Vagina (tissue), 2 donors: ENCODE data around the gene EVC. TPM values are rescaled to one million over a fixed set of nuclear protein-coding genes. Genes with fewer than 3 reads are reported as not detected.

Experiments
- DNase-seq, 2 donors: peaks; one replicate each; pipeline ENCODE4 v3.0.0-alpha.2; 2017; ENCODE audit errors: extremely low spot score in 2 of 2
- H3K27ac ChIP-seq: fragments of 200-600 bp; sonication (generic); one replicate; pipeline ENCODE4 v1.5.1; 2019
- H3K27me3 ChIP-seq: fragments of 200-600 bp; sonication (generic); one replicate; pipeline ENCODE4 v1.5.1; 2019
- H3K36me3 ChIP-seq, 2 donors: fragments of 200-600 bp; sonication (generic); one replicate each; pipeline ENCODE4 v1.5.1; 2017 to 2019
- H3K4me1 ChIP-seq: fragments of 200-600 bp; sonication (generic); one replicate; pipeline ENCODE4 v1.5.1; 2019
- H3K4me3 ChIP-seq, 2 donors: fragments of 200-600 bp; sonication (generic); 1 replicate in 1 of 2; 2 replicates in 1 of 2; pipeline ENCODE4 v1.5.1; 2016 to 2019
- H3K9me3 ChIP-seq: fragments of 200-600 bp; sonication (generic); one replicate; pipeline ENCODE4 v1.5.1; 2019
- CTCF ChIP-seq, 3 experiments: fragments of 450-650 bp in 2 of 3; fragments of 200-600 bp in 1 of 3; sonication (generic) in 1 of 3; IDR thresholded peaks; one replicate each; pipeline ENCODE4 v1.5.1; 2017 to 2019; ENCODE audit warnings: antibody characterized with exemption in 3 of 3, mild to moderate bottlenecking in 2 of 3, moderate library complexity in 2 of 3
- POLR2A ChIP-seq, 2 donors: fragments of 450-650 bp; IDR thresholded peaks; one replicate each; pipeline ENCODE4 v1.6.1; 2017; ENCODE audit warnings: antibody characterized with exemption in 2 of 2, mild to moderate bottlenecking in 2 of 2, moderate library complexity in 2 of 2
- POLR2AphosphoS5 ChIP-seq, 2 donors: sonication (generic); formaldehyde crosslinking; IDR thresholded peaks; one replicate each; pipeline ENCODE4 v1.9.0; 2017; ENCODE audit warnings: antibody characterized with exemption in 2 of 2, mild to moderate bottlenecking in 2 of 2, low read depth in 1 of 2; ENCODE audit not compliant: insufficient read depth in 1 of 2
- intact Hi-C: fragments of 100-400 bp; cut with DNase I; formaldehyde crosslinking; loops from one replicate; pipeline ENCODE4 v1.15.1; 2023
- total RNA-seq: library from RNA; depleted of rRNA; stranded (reverse); fragments of >200 nt; gene quantifications from one replicate; pipeline ENCODE4 v1.2.3, GENCODE V29; 2016

Gene EVC
- total RNA-seq, 1 donor from 2014 or later, result 19.4 TPM

DNA sequence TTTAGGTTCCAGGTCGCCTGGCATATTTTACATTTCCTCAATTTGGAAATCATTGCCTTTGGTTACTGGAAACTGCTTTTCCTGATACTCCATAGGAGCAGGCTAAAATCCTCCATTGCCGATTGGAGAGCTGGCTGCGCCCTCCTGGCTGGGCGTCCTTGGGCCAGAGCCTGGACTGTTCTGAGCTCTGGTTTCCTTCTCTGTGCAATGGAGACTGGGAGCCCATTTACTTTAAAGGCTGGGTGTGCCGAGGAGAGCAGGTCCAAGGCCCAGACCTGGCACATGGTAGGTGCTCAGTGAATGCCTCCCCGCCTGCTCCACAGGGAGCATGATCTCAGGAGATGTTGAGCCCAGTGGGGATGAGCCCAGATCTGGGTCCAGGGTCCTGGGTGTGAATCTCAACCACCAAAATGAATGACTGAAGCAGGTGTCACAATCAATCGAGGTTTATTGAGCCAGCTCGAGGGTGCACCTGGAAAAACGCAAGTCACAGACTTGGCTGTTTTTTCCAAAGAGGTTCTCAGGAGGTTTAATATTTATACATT is 50.0 kb downstream of the EVC start:
- peaks cover 5% of the 10 kb centered on the region for H3K4me1 ChIP-seq
- H3K36me3 ChIP-seq, result peaks cover 0 to 14% of the 10 kb centered on the region in 2 donors
- no peak overlapping the region for H3K27ac ChIP-seq
- DNase-seq, result no peak
- no peaks in the 10 kb centered on the region for H3K27me3 ChIP-seq
- intact Hi-C loops, result no loop called here
- H3K4me3 ChIP-seq, result no peak overlapping the region
- TF ChIP-seq CTCF (IDR thresholded peaks at IDR 0.05) (no peak), POLR2A (IDR thresholded peaks at IDR 0.05) (no peak), POLR2AphosphoS5 (IDR thresholded peaks at IDR 0.05; ENCODE audit: insufficient read depth in 1 of 2, low read depth in 1 of 2) (no peak)
- H3K9me3 ChIP-seq, result no peaks in the 10 kb centered on the region

- no peak overlapping the region for H3K4me3 ChIP-seq
- no peak for DNase-seq
- intact Hi-C loops, result no loop called here
- no peaks in the 10 kb centered on the region for H3K27me3 ChIP-seq
- TF ChIP-seq CTCF (IDR thresholded peaks at IDR 0.05), result no peak
- TF ChIP-seq POLR2AphosphoS5 (IDR thresholded peaks at IDR 0.05; ENCODE audit: insufficient read depth in 1 of 2, low read depth in 1 of 2), result no peak
- TF ChIP-seq POLR2A (IDR thresholded peaks at IDR 0.05), result no peak
- no peak overlapping the region for H3K27ac ChIP-seq
- H3K36me3 ChIP-seq, result no peaks in the 10 kb centered on the region
- no peaks in the 10 kb centered on the region for H3K9me3 ChIP-seq
- peaks cover 16% of the 10 kb centered on the region for H3K4me1 ChIP-seq
Measured at GRCh38 chr4:5770051-5770450, 59.0 kb downstream of the EVC start.

DNA sequence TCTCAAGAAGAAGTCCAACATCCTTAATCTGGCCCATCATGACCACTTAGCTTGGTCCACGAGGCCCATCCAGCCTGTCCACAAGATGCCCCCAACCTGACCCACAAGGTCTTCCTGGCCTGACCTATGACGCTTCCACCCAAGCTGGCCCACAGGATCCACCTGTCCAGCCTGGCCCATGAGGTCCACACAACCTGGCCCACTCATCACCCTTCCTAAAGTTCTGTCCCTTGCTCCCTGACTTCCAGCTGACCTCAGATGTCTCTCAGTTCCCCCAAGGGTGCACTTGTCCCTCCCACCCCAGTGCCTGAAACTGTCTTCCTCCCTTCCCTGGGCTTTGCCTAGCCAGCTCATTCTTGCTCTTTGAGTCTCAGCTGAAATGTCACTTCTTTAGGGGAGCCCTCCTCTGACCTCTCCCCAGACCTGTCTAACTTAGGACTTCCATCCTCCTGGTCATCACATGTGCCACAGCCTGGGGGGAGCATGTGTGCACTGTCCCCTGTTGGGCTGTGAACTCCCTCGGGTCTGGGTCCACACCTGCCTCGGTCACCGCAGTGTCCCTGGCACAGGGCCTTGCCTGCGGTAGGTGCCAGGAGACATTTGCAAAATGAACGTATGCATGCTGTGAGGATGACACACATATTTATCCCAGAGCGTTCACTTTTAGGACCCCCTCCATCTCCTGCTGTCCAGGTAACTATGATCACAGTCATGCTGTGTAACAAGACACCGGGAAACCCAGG is 61.7 kb downstream of the EVC start:
- TF ChIP-seq CTCF (IDR thresholded peaks at IDR 0.05), result no peak
- TF ChIP-seq POLR2AphosphoS5 (IDR thresholded peaks at IDR 0.05; ENCODE audit: insufficient read depth in 1 of 2, low read depth in 1 of 2), result no peak
- TF ChIP-seq POLR2A (IDR thresholded peaks at IDR 0.05), result no peak
- intact Hi-C loops, result no loop called here
- Histone ChIP-seq H3K4me3 (no peak overlapping the region), H3K36me3 (peaks cover 0 to 7% of the 10 kb centered on the region in 2 donors), H3K4me1 (peaks cover 16% of the 10 kb centered on the region), H3K27me3 (no peaks in the 10 kb centered on the region), H3K27ac (no peak overlapping the region), H3K9me3 (no peaks in the 10 kb centered on the region)
- no peak for DNase-seq

DNA sequence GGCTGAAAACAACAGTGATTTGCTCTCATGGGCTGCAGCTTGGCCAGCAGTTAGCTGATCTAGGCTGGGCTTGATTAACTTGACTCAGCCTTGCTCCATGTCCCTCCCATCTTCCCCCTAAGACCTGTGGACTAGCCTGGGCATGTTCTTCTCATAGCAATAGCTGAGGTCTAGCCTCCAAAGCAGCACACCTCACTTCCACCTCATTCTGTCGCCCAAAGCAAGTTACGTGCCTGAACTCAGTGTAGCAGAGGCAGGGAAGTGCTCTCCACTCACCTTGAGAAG is 62.2 kb downstream of the EVC start:
- Histone ChIP-seq H3K27ac (no peak overlapping the region), H3K4me1 (peaks cover 16% of the 10 kb centered on the region), H3K36me3 (peaks cover 0 to 7% of the 10 kb centered on the region in 2 donors), H3K9me3 (no peaks in the 10 kb centered on the region), H3K4me3 (no peak overlapping the region), H3K27me3 (no peaks in the 10 kb centered on the region)
- DNase-seq, result no peak
- no peak for TF ChIP-seq CTCF (IDR thresholded peaks at IDR 0.05)
- peak in 1 of 2 donors; percentile 17 for TF ChIP-seq POLR2AphosphoS5 (IDR thresholded peaks at IDR 0.05; ENCODE audit: insufficient read depth in 1 of 2, low read depth in 1 of 2)
- intact Hi-C loops, result no loop called here

DNA sequence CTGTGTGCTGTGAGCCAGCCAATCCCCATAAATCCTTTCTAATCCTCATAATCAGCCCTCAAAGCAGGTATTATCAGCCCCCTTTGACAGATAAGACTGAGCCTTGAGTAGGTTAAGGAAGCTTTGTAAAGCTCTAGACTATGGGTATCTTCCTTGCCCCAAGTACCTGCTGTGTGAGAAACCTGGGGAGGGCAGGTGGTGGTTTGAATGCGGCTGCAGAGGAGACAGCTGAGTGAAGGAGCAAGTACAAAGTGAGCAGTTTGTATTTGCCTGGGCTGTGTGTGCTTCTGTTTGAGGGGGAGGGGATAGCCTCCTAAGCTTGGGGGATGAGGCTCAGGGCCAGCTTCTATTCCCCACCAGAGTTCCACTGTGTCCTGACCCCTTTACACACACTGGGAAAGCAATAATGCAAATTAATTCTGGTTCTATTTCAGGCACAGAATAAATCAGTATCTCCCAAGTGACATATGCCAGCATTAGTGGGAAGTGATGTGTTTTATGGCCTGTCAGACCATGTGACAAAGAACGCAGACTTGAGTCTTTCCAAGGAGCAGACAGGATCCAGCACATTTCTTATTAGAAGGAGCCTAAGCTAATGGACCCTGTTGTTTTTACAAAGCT is 63.5 kb downstream of the EVC start:
- peaks cover 16% of the 10 kb centered on the region for H3K4me1 ChIP-seq
- no peaks in the 10 kb centered on the region for H3K9me3 ChIP-seq
- DNase-seq, result no peak
- no peaks in the 10 kb centered on the region for H3K27me3 ChIP-seq
- H3K4me3 ChIP-seq, result no peak overlapping the region
- no peak overlapping the region for H3K27ac ChIP-seq
- TF ChIP-seq CTCF (IDR thresholded peaks at IDR 0.05) (no peak), POLR2AphosphoS5 (IDR thresholded peaks at IDR 0.05; ENCODE audit: insufficient read depth in 1 of 2, low read depth in 1 of 2) (no peak), POLR2A (IDR thresholded peaks at IDR 0.05) (no peak)
- H3K36me3 ChIP-seq, result peaks cover 0 to 7% of the 10 kb centered on the region in 2 donors
- intact Hi-C loops, result no loop called here
